Endothelial cell of umbilical vein (primary cell): ENCODE data around the gene DEGS1.

ENCODE experiments used
- EZH2 ChIP-seq: IDR thresholded peaks from 2 replicates; pipeline ENCODE4 v1.6.1; 2012; ENCODE audit warnings: borderline replicate concordance, low read depth, mild to moderate bottlenecking, moderate library complexity, low read length, inconsistent platforms; ENCODE audit not compliant: severe bottlenecking
- GATA2 ChIP-seq: IDR thresholded peaks from 2 replicates; pipeline ENCODE4 v1.7.0; 2011; ENCODE audit warnings: low read depth, mild to moderate bottlenecking, moderate library complexity, mixed read lengths, low read length; ENCODE audit not compliant: insufficient read length, insufficient read depth
- MYC ChIP-seq: IDR thresholded peaks from one replicate; pipeline ENCODE4 v1.6.1; 2011; ENCODE audit warnings: mild to moderate bottlenecking, low read depth, low read length
- POLR2A ChIP-seq: IDR thresholded peaks from 2 replicates; pipeline ENCODE4 v1.6.1; 2012; ENCODE audit warnings: low read depth, mild to moderate bottlenecking, control low read depth, low read length
- POLR2AphosphoS5 ChIP-seq: IDR thresholded peaks from 2 replicates; pipeline ENCODE4 v1.6.1; 2012; ENCODE audit warnings: low read depth, mild to moderate bottlenecking, control low read depth, low read length, moderate library complexity; ENCODE audit not compliant: insufficient read depth
- TF ChIP-seq, protein P1 (sequence below), 2 donors: IDR thresholded peaks; 1 replicate in 1 of 2; 2 replicates in 1 of 2; pipeline ENCODE4 v1.5.1; 2011; ENCODE audit warnings: low read length in 2 of 2, mild to moderate bottlenecking in 2 of 2, moderate library complexity in 2 of 2, control low read depth in 1 of 2, inconsistent platforms in 1 of 2, low read depth in 1 of 2; ENCODE audit not compliant: insufficient read depth in 1 of 2; ENCODE audit errors: extremely low read depth in 1 of 2

GRCh38 chr1:224219011-224219611, 36.1 kb downstream of the DEGS1 start:
- TF ChIP-seq POLR2A (no peak), POLR2AphosphoS5 (no peak), EZH2 (no peak), GATA2 (no peak), MYC (no peak)
- TF ChIP-seq, protein P1, sequence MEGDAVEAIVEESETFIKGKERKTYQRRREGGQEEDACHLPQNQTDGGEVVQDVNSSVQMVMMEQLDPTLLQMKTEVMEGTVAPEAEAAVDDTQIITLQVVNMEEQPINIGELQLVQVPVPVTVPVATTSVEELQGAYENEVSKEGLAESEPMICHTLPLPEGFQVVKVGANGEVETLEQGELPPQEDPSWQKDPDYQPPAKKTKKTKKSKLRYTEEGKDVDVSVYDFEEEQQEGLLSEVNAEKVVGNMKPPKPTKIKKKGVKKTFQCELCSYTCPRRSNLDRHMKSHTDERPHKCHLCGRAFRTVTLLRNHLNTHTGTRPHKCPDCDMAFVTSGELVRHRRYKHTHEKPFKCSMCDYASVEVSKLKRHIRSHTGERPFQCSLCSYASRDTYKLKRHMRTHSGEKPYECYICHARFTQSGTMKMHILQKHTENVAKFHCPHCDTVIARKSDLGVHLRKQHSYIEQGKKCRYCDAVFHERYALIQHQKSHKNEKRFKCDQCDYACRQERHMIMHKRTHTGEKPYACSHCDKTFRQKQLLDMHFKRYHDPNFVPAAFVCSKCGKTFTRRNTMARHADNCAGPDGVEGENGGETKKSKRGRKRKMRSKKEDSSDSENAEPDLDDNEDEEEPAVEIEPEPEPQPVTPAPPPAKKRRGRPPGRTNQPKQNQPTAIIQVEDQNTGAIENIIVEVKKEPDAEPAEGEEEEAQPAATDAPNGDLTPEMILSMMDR (IDR thresholded peaks at IDR 0.05; ENCODE audit: extremely low read depth in 1 of 2, insufficient read depth in 1 of 2, low read depth in 1 of 2, low read length in 2 of 2) = no peak
